HFFc6 (cell line): ENCODE data around the gene CDC5L. TPM values are rescaled to one million over a fixed set of nuclear protein-coding genes. Genes with fewer than 3 reads are reported as not detected.
"Not testable (repeated sequence)": the region's sequence is repeated elsewhere in the genome, so short reads cannot be mapped to it uniquely, and the experiment has no call there.

Experiments used
- DNase-seq: peaks from one replicate; pipeline ENCODE4 v3.0.0-alpha.2; 2018
- H3K27ac Mint-ChIP-seq: 2 replicates; pipeline ENCODE4 v1.8.0; 2020; ENCODE audit warnings: mild to moderate bottlenecking, mixed read lengths
- H3K27me3 Mint-ChIP-seq: 2 replicates; pipeline ENCODE4 v1.8.0; 2021; ENCODE audit warnings: mild to moderate bottlenecking, moderate library complexity, mixed read lengths; ENCODE audit not compliant: insufficient read depth
- H3K36me3 Mint-ChIP-seq: 2 replicates; pipeline ENCODE4 v1.8.0; 2021; ENCODE audit warnings: low read depth, mixed read lengths
- H3K4me1 Mint-ChIP-seq: 2 replicates; pipeline ENCODE4 v1.8.0; 2020; ENCODE audit warnings: low read depth, mixed read lengths
- H3K4me3 Mint-ChIP-seq: 2 replicates; pipeline ENCODE4 v1.8.0; 2020; ENCODE audit warnings: mild to moderate bottlenecking, moderate library complexity, mixed read lengths
- H3K9me3 Mint-ChIP-seq: 2 replicates; pipeline ENCODE4 v1.8.0; 2020; ENCODE audit warnings: mild to moderate bottlenecking, mixed read lengths
- CTCF ChIP-seq: fragments of 200-600 bp; sonication (generic); IDR thresholded peaks from 2 replicates; pipeline ENCODE4 v1.5.0; 2021; ENCODE audit warnings: antibody characterized with exemption, mild to moderate bottlenecking
- total RNA-seq, 6 experiments: library from RNA; stranded (reverse); fragmentation: NEBNext Ultra II Directional; extraction: Animal tissue kit (Norgen Biotek cat#: 25700); gene quantifications; 2 replicates in 1 of 6; 3 replicates in 5 of 6; pipeline ENCODE4 v1.2.3, GENCODE V29; 2021

Gene CDC5L
- total RNA-seq, 6 experiments from 2014 or later, result 17.9 to 23.5 (median 21.6) TPM

GRCh38 chr6:44441091-44441855, 53.8 kb downstream of the CDC5L start:
- H3K4me1 Mint-ChIP-seq, result peaks cover 17% of the 10 kb centered on the region
- H3K4me3 Mint-ChIP-seq, result no peak overlapping the region
- H3K27me3 Mint-ChIP-seq, result no peaks in the 10 kb centered on the region
- no peak for TF ChIP-seq CTCF
- H3K36me3 Mint-ChIP-seq, result peaks cover 45% of the 10 kb centered on the region
- DNase-seq, result no peak
- no peak overlapping the region for H3K27ac Mint-ChIP-seq
- peaks cover 10% of the 10 kb centered on the region for H3K9me3 Mint-ChIP-seq

- no peak overlapping the region for H3K27ac Mint-ChIP-seq
- DNase-seq, result no peak
- H3K9me3 Mint-ChIP-seq, result peaks cover 10% of the 10 kb centered on the region
- no peaks in the 10 kb centered on the region for H3K27me3 Mint-ChIP-seq
- peaks cover 27% of the 10 kb centered on the region for H3K4me1 Mint-ChIP-seq
- no peak for TF ChIP-seq CTCF
- H3K36me3 Mint-ChIP-seq, result peaks cover 47% of the 10 kb centered on the region
- H3K4me3 Mint-ChIP-seq, result no peak overlapping the region
Measured at GRCh38 chr6:44442236-44442635, 54.7 kb downstream of the CDC5L start.

GRCh38 chr6:44442833-44443444, 55.4 kb downstream of the CDC5L start:
- peaks cover 10% of the 10 kb centered on the region for H3K9me3 Mint-ChIP-seq
- H3K27me3 Mint-ChIP-seq, result no peaks in the 10 kb centered on the region
- H3K27ac Mint-ChIP-seq, result no peak overlapping the region
- H3K4me3 Mint-ChIP-seq, result no peak overlapping the region
- no peak for DNase-seq
- no peak for TF ChIP-seq CTCF
- peaks cover 34% of the 10 kb centered on the region for H3K4me1 Mint-ChIP-seq
- peaks cover 54% of the 10 kb centered on the region for H3K36me3 Mint-ChIP-seq

DNA sequence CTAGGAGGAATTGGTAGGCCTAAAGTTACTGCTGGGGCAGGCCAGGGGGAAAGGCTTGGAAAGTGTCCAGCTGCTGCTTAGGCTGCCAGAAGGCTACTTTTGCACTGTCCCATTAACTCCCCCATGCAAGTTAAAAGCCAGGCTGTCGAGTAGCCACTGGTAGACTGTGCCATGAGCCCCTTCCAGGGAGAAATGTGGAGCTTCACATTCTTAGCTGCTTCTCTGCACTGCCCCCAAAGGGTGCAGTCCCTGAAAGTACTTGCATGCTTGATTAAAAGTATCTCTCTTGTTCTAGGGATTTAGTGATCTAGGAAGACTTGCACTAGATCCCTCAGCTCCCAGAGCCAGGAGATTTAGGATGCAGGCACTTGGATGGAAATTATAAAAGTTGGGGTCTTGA, 57.3 kb downstream of the CDC5L start:
- Mint-ChIP-seq H3K4me1 (peaks cover 31% of the 10 kb centered on the region), H3K9me3 (peaks cover 10% of the 10 kb centered on the region), H3K27ac (no peak overlapping the region), H3K4me3 (no peak overlapping the region), H3K36me3 (peaks cover 59% of the 10 kb centered on the region), H3K27me3 (no peaks in the 10 kb centered on the region)
- no peak for DNase-seq
- TF ChIP-seq CTCF, result no peak

DNA sequence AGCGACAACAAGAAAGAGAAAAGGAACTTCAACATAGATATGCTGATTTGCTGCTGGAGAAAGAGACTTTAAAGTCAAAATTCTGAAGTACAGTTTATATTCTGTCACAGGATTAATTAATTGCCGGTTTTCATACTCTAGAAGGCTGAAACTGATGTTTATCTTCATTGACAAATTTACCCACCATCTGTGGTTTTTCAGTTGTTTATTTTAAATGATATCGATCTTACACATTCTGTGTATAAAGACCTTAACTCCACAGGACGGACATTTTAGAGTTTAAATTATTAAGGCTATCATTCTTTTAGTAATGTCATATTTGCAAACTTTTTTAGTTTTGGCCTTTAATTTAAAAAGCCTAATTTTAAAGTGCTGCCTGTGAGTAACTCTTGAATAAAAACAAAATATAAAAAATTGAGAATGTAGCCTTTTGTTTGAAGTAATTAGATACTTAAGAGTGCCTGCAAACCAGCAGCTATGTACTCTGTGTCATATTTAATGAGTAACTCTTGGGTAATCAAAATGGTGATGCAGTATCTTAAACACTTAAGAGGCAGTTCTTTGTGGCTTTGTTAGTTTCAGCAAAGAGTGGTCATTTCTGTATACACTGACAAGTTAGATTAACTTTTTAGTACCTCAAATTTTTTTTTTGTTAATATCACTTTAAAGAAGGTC, 59.3 kb downstream of the CDC5L start:
- H3K27ac Mint-ChIP-seq, result peak overlapping the region; percentile 70
- peak; percentile 78 for DNase-seq

GRCh38 chr6:44449181-44449580, 61.7 kb downstream of the CDC5L start:
- Mint-ChIP-seq H3K4me1 (peaks cover 58% of the 10 kb centered on the region), H3K36me3 (peaks cover 28% of the 10 kb centered on the region)
- H3K27ac Mint-ChIP-seq, DNase-seq, H3K27me3 Mint-ChIP-seq, H3K4me3 Mint-ChIP-seq, H3K9me3 Mint-ChIP-seq: not testable (repeated sequence)

More for the DNA sequence above, 59.3 kb downstream of the CDC5L start:
- H3K9me3 Mint-ChIP-seq, result peaks cover 10% of the 10 kb centered on the region
- H3K4me3 Mint-ChIP-seq, result no peak overlapping the region
- peaks cover 49% of the 10 kb centered on the region for H3K36me3 Mint-ChIP-seq
- H3K27me3 Mint-ChIP-seq, result no peaks in the 10 kb centered on the region
- no peak for TF ChIP-seq CTCF
- peaks cover 33% of the 10 kb centered on the region for H3K4me1 Mint-ChIP-seq
